Measurements from ENCODE around the gene TWIST2.

DNA sequence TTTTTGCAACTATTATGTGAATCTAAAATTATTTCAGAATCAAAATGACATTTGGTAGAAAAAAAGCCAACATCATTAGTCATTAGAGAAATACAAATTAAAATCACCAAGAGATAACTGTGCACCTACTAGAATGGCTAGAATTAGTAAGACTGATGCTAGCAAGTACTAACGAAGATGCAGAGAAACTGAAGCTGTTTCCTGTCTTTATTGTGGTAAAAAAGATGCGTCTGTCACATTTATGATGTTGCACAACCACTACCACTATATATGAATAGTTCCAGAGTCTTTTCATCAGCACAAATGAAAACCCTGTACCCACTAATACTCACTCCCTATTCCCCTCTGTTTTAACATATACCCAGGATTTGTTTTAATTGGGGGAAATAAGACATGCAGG lies 16.7 kb upstream of the TWIST2 start:
- TF ChIP-seq POLR2A (IDR thresholded peaks at IDR 0.05; ENCODE audit: low read depth, low read length) (no peak), POLR2AphosphoS5 (IDR thresholded peaks at IDR 0.05; ENCODE audit: low read depth, low read length) (no peak)

Measured in GM12892 (cell line).